A549 (cell line): ENCODE measurements around the gene RBFA. TPM values are rescaled to one million over a fixed set of nuclear protein-coding genes. Genes with fewer than 3 reads are reported as not detected.

Experiments
- ATAC-seq, 2 experiments: fragments of 200-7000 bp in 1 of 2; fragments of >200 bp in 1 of 2; cut with Nextera tagmentation in 1 of 2; cut with Tn5 transposase in 1 of 2; 3 replicates each; pipeline versions ENCODE4 v1.8.0 to v1.9.1; 2018 to 2020; ENCODE audit warnings: mild to moderate bottlenecking in 1 of 2, moderate library complexity in 1 of 2
- CTCF ChIA-PET: fragments of 300-600 bp; sonication (Branson Sonifier 250); formaldehyde crosslinking; extraction: SDS; loops from one replicate; lab custom pipeline; 2021; ENCODE audit warnings: antibody characterized with exemption, inconsistent platforms; lab: Yijun Ruan, JAX
- POLR2A ChIA-PET: fragments of 350-600 bp; formaldehyde crosslinking; extraction: SDS; loops from one replicate; lab custom pipeline; 2021; ENCODE audit warnings: antibody characterized with exemption, inconsistent platforms; lab: Yijun Ruan, JAX
- DNase-seq, 2 experiments: peaks; one replicate each; pipeline versions ENCODE4 v3.0.0 to v3.0.0-alpha.2; 2011 to 2016; ENCODE audit warnings: low read depth in 1 of 2, low spot score in 1 of 2
- FAIRE-seq: peaks from 2 replicates; lab custom pipeline; 2011; peaks lifted over from hg19 to GRCh38; lab: Jason Lieb, UNC
- H3K27ac ChIP-seq, 2 experiments: fragments of >200 bp; sonication (Bioruptor Twin); formaldehyde crosslinking; 3 replicates each; pipeline ENCODE4 v1.5.1; 2016 to 2017
- H3K4me1 ChIP-seq: fragments of >200 bp; sonication (Bioruptor Twin); formaldehyde crosslinking; 3 replicates; pipeline ENCODE4 v1.6.1; 2016
- H3K4me2 ChIP-seq: fragments of >200 bp; sonication (Bioruptor Twin); formaldehyde crosslinking; 3 replicates; pipeline ENCODE4 v1.6.1; 2016
- H3K4me3 ChIP-seq: fragments of >200 bp; sonication (Bioruptor Twin); formaldehyde crosslinking; 3 replicates; pipeline ENCODE4 v1.5.1; 2016
- H3K9me3 ChIP-seq: fragments of >200 bp; sonication (Bioruptor Twin); formaldehyde crosslinking; 3 replicates; pipeline ENCODE4 v1.6.1; 2016
- CBX2 ChIP-seq: fragments of 200-600 bp; sonication (generic); IDR thresholded peaks from 2 replicates; pipeline ENCODE4 v1.6.1; 2016; ENCODE audit warnings: low read depth, mild to moderate bottlenecking, borderline replicate concordance
- EP300 ChIP-seq, 2 experiments: fragments of >200 bp; sonication (Bioruptor Twin); formaldehyde crosslinking; IDR thresholded peaks; 2 replicates in 1 of 2; 3 replicates in 1 of 2; pipeline ENCODE4 v1.6.1; 2016 to 2017
- FOXS1 ChIP-seq: fragments of 250-450 bp; sonication (Bioruptor Pico); IDR thresholded peaks from 2 replicates; pipeline ENCODE4 v1.5.0; 2020; ENCODE audit warnings: mild to moderate bottlenecking, moderate library complexity
- HOXA7 ChIP-seq: fragments of 250-450 bp; sonication (Bioruptor Pico); IDR thresholded peaks from 2 replicates; pipeline ENCODE4 v1.5.0; 2020; ENCODE audit warnings: mild to moderate bottlenecking, moderate library complexity
- JUNB ChIP-seq: fragments of >200 bp; sonication (Bioruptor Twin); formaldehyde crosslinking; IDR thresholded peaks from 2 replicates; pipeline ENCODE4 v1.6.1; 2016
- KDM5A ChIP-seq: fragments of 200-600 bp; sonication (generic); IDR thresholded peaks from 2 replicates; pipeline ENCODE4 v1.6.1; 2016; ENCODE audit warnings: antibody characterized with exemption, mild to moderate bottlenecking
- NPAS2 ChIP-seq: fragments of 250-450 bp; sonication (Bioruptor Pico); IDR thresholded peaks from 2 replicates; pipeline ENCODE4 v1.8.0; 2022; ENCODE audit warnings: mild to moderate bottlenecking, moderate library complexity, borderline replicate concordance
- RNF2 ChIP-seq: fragments of 200-600 bp; sonication (generic); IDR thresholded peaks from 2 replicates; pipeline ENCODE4 v1.6.1; 2016; ENCODE audit warnings: low read depth, mild to moderate bottlenecking, antibody characterized with exemption, moderate library complexity, borderline replicate concordance
- SREBF2 ChIP-seq: fragments of 450-650 bp; IDR thresholded peaks from 2 replicates; pipeline ENCODE4 v1.6.1; 2014; ENCODE audit warnings: mild to moderate bottlenecking, moderate library complexity
- TFCP2L1 ChIP-seq: fragments of 250-450 bp; sonication (Bioruptor Pico); IDR thresholded peaks from 2 replicates; pipeline ENCODE4 v1.5.0; 2021; ENCODE audit warnings: mild to moderate bottlenecking
- TP53 ChIP-seq: fragments of 250-450 bp; sonication (Bioruptor Pico); IDR thresholded peaks from 2 replicates; pipeline ENCODE4 v1.5.0; 2021; ENCODE audit warnings: mild to moderate bottlenecking, moderate library complexity
- ZC3H11A ChIP-seq: fragments of 450-650 bp; IDR thresholded peaks from 2 replicates; pipeline ENCODE4 v1.6.1; 2014; ENCODE audit warnings: antibody characterized with exemption, mild to moderate bottlenecking
- ZNF302 ChIP-seq: fragments of 250-450 bp; sonication (Bioruptor Pico); IDR thresholded peaks from 2 replicates; pipeline ENCODE4 v1.9.0; 2021; ENCODE audit warnings: inconsistent platforms, mild to moderate bottlenecking, moderate library complexity
- ZSCAN20 ChIP-seq: fragments of 250-450 bp; sonication (Bioruptor Pico); IDR thresholded peaks from 2 replicates; pipeline ENCODE4 v1.8.0; 2022; ENCODE audit warnings: mild to moderate bottlenecking, moderate library complexity
- WGBS: methylation state at CpG from one replicate; pipeline ENCODE4 v1.1.6; 2017; ENCODE audit errors: missing lambda C conversion rate; 5-methylcytosine and 5-hydroxymethylcytosine counted together
- polyA plus RNA-seq, 4 experiments: library from polyadenylated mRNA; depleted of rRNA in 3 of 4; stranded (reverse); fragments of >200 nt; fragmentation: RNase III in 1 of 4; extraction: RNeasy Plus Mini Kit Qiagen cat#74134 plus additional on column Dnase treatment in 1 of 4; gene quantifications; 2 replicates in 3 of 4; 3 replicates in 1 of 4; pipeline ENCODE4 v1.2.3, GENCODE V29; 2011 to 2017
- TF ChIP-seq, protein P1 (sequence below): fragments of 200-600 bp; sonication (generic); IDR thresholded peaks from 2 replicates; pipeline ENCODE4 v1.6.1; 2016; ENCODE audit warnings: antibody characterized with exemption, mild to moderate bottlenecking, moderate library complexity
- TF ChIP-seq, protein P2 (sequence below): fragments of >200 bp; sonication (Bioruptor Twin); formaldehyde crosslinking; IDR thresholded peaks from 3 replicates; pipeline ENCODE4 v1.6.1; 2016
- TF ChIP-seq, protein P3 (sequence below): fragments of 250-450 bp; sonication (Bioruptor Pico); IDR thresholded peaks from 2 replicates; pipeline ENCODE4 v1.5.0; 2020; ENCODE audit warnings: low read depth, mild to moderate bottlenecking, moderate library complexity
- TF ChIP-seq, protein P4 (sequence below): IDR thresholded peaks from 2 replicates; pipeline ENCODE4 v1.6.1; 2012

Gene RBFA
- polyA plus RNA-seq, 2 of the 4 experiments (the other 2 are of a cell fraction) = 34.4 to 43.6 TPM

DNA sequence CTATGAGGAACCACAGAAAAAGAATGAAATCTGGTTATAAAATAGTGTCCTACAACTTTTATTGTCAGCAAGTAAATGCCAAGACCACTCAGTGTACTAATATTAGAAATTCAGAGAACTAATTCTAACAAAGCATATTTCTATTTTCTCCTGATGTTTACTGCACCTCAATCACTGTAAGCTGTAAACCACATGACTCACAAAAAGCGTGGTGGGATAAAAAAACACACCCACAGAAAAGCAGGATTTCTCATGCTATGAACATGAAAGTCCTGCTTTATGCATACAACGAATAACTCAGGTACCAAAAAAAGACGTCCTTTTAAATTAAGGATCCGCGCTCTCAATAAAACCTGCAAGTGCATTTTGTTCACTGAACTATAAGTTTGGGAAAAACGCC is 46.7 kb upstream of the RBFA start:
- under 1% methylated on average over 6 of the region's 6 CpGs for WGBS
- peak overlapping the region; percentile 86 to 99 for H3K27ac ChIP-seq
- TF ChIP-seq TP53 (CRISPR knock-in tag) = no peak
- no peak for TF ChIP-seq ZC3H11A
- no peak for TF ChIP-seq KDM5A
- TF ChIP-seq, protein P1, sequence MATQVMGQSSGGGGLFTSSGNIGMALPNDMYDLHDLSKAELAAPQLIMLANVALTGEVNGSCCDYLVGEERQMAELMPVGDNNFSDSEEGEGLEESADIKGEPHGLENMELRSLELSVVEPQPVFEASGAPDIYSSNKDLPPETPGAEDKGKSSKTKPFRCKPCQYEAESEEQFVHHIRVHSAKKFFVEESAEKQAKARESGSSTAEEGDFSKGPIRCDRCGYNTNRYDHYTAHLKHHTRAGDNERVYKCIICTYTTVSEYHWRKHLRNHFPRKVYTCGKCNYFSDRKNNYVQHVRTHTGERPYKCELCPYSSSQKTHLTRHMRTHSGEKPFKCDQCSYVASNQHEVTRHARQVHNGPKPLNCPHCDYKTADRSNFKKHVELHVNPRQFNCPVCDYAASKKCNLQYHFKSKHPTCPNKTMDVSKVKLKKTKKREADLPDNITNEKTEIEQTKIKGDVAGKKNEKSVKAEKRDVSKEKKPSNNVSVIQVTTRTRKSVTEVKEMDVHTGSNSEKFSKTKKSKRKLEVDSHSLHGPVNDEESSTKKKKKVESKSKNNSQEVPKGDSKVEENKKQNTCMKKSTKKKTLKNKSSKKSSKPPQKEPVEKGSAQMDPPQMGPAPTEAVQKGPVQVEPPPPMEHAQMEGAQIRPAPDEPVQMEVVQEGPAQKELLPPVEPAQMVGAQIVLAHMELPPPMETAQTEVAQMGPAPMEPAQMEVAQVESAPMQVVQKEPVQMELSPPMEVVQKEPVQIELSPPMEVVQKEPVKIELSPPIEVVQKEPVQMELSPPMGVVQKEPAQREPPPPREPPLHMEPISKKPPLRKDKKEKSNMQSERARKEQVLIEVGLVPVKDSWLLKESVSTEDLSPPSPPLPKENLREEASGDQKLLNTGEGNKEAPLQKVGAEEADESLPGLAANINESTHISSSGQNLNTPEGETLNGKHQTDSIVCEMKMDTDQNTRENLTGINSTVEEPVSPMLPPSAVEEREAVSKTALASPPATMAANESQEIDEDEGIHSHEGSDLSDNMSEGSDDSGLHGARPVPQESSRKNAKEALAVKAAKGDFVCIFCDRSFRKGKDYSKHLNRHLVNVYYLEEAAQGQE = no peak
- TF ChIP-seq ZNF302 (CRISPR knock-in tag) = no peak
- TF ChIP-seq RNF2 = no peak
- no peak for TF ChIP-seq CBX2
- TF ChIP-seq, protein P2, sequence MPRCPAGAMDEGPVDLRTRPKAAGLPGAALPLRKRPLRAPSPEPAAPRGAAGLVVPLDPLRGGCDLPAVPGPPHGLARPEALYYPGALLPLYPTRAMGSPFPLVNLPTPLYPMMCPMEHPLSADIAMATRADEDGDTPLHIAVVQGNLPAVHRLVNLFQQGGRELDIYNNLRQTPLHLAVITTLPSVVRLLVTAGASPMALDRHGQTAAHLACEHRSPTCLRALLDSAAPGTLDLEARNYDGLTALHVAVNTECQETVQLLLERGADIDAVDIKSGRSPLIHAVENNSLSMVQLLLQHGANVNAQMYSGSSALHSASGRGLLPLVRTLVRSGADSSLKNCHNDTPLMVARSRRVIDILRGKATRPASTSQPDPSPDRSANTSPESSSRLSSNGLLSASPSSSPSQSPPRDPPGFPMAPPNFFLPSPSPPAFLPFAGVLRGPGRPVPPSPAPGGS = no peak
- TF ChIP-seq EP300 (IDR thresholded peaks at IDR 0.05) = no peak
- TF ChIP-seq, protein P3, sequence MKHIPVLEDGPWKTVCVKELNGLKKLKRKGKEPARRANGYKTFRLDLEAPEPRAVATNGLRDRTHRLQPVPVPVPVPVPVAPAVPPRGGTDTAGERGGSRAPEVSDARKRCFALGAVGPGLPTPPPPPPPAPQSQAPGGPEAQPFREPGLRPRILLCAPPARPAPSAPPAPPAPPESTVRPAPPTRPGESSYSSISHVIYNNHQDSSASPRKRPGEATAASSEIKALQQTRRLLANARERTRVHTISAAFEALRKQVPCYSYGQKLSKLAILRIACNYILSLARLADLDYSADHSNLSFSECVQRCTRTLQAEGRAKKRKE = no peak
- no peak for TF ChIP-seq FOXS1 (CRISPR knock-in tag)
- TF ChIP-seq NPAS2 (CRISPR knock-in tag) = no peak
- TF ChIP-seq ZSCAN20 (CRISPR knock-in tag) = no peak
- TF ChIP-seq SREBF2 = no peak
- TF ChIP-seq HOXA7 (CRISPR knock-in tag) = no peak
- no peak for TF ChIP-seq TFCP2L1 (CRISPR knock-in tag)
- ChIA-PET CTCF (interaction anchor here (0.6 to 1.0 kb wide), 3 partner anchors 11 to 37 kb away, joined by 3 read pairs; no protein-coding TSS in a partner anchor), POLR2A (interaction anchor here (0.5 to 0.9 kb wide), 2 partner anchors 12 to 25 kb away, joined by 3 to 6 read pairs; no protein-coding TSS in a partner anchor)
- FAIRE-seq (no peak), ATAC-seq (no peak), DNase-seq (no peak)
- peak overlapping the region; percentile 80 for H3K4me3 ChIP-seq
- peak overlapping the region; percentile 95 for H3K4me2 ChIP-seq
- H3K9me3 ChIP-seq = no peaks in the 10 kb centered on the region
- peaks cover 13% of the 10 kb centered on the region; the same call in 1 of the 3 replicates for H3K4me1 ChIP-seq

DNA sequence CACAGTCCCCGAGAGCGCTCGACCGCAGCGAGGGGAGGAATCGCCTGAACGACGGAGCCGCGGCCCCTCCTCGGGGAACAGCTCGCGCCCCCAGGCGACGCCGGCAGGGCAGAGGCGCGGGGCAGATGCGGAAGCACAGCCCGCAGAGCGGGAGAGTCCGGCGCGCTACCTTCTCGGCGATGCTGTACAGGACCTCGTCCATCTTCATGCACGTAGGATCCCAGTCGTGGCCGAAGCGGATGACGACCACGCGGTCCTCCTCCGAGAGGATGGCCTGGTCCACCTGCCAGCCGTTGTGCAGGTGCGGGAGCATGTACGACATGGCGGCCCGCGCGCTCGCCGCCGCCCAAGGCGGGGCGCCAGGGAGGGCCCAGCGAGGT is 46.2 kb upstream of the RBFA start:
- Histone ChIP-seq H3K27ac (peak overlapping the region; percentile 86 to 99), H3K4me1 (peaks cover 8% of the 10 kb centered on the region; the same call in 1 of the 3 replicates), H3K4me3 (peak overlapping the region; percentile 80)
- CTCF ChIA-PET = interaction anchor here (0.6 to 1.0 kb wide), 3 partner anchors 11 to 38 kb away, joined by 3 read pairs; no protein-coding TSS in a partner anchor
- POLR2A ChIA-PET = interaction anchor here (0.5 to 0.9 kb wide), 2 partner anchors 12 to 25 kb away, joined by 3 to 6 read pairs; no protein-coding TSS in a partner anchor
- under 1% methylated on average over 15 of the region's 48 CpGs for WGBS
- peak; percentile 75 to 78 for ATAC-seq
- TF ChIP-seq JUNB = no peak
- TF ChIP-seq, protein P4, sequence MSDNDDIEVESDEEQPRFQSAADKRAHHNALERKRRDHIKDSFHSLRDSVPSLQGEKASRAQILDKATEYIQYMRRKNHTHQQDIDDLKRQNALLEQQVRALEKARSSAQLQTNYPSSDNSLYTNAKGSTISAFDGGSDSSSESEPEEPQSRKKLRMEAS = peak; percentile 81; the same call in 1 of the 2 replicates
- TF ChIP-seq, all 56 proteins: peak for 1
- DNase-seq (peak; percentile 40 to 55), FAIRE-seq (no peak)
- Histone ChIP-seq H3K4me2 (peak overlapping the region; percentile 95), H3K9me3 (no peaks in the 10 kb centered on the region)
